Sigmoid colon (tissue), 7 donors: ENCODE results near the gene EPN2. TPM values are rescaled to one million over a fixed set of nuclear protein-coding genes. Genes with fewer than 3 reads are reported as not detected.
A peak's percentile ranks its signal among the peaks of the same experiment; 100 is the strongest.

Experiments used
- DNase-seq: peaks from one replicate; pipeline ENCODE4 v3.0.0-alpha.2; 2019
- H3K27ac ChIP-seq, 4 donors: fragments of 200-600 bp; sonication (generic); one replicate each; pipeline ENCODE4 v1.5.1; 2016 to 2019; ENCODE audit warnings: mild to moderate bottlenecking in 1 of 4
- H3K27me3 ChIP-seq, 3 donors: fragments of 200-600 bp; sonication (generic); one replicate each; pipeline ENCODE4 v1.5.1; 2019; ENCODE audit warnings: mild to moderate bottlenecking in 1 of 3
- H3K36me3 ChIP-seq, 4 donors: fragments of 200-600 bp; sonication (generic); one replicate each; pipeline ENCODE4 v1.5.1; 2016 to 2019
- H3K4me1 ChIP-seq, 4 donors: fragments of 200-600 bp; sonication (generic); one replicate each; pipeline ENCODE4 v1.5.1; 2017 to 2019
- H3K4me3 ChIP-seq, 4 donors: fragments of 200-600 bp; sonication (generic); one replicate each; pipeline ENCODE4 v1.5.1; 2017 to 2019; ENCODE audit warnings: mild to moderate bottlenecking in 2 of 4, moderate library complexity in 1 of 4
- H3K9me3 ChIP-seq, 4 donors: fragments of 200-600 bp in 3 of 4; sonication (generic) in 3 of 4; one replicate each; pipeline versions ENCODE4 v1.5.1 to v1.6.1; 2013 to 2019
- CTCF ChIP-seq, 4 experiments: fragments of 450-650 bp in 3 of 4; fragments of 200-600 bp in 1 of 4; IDR thresholded peaks; one replicate each; pipeline ENCODE4 v1.5.1; 2016 to 2019; ENCODE audit warnings: antibody characterized with exemption in 4 of 4, mild to moderate bottlenecking in 3 of 4, moderate library complexity in 2 of 4
- EP300 ChIP-seq, 4 donors: sonication (generic); formaldehyde crosslinking; IDR thresholded peaks; one replicate each; pipeline ENCODE4 v1.6.1; 2017; ENCODE audit warnings: antibody characterized with exemption in 4 of 4
- POLR2A ChIP-seq, 2 donors: fragments of 450-650 bp; IDR thresholded peaks; one replicate each; pipeline ENCODE4 v1.6.1; 2016; ENCODE audit warnings: antibody characterized with exemption in 2 of 2, mild to moderate bottlenecking in 2 of 2, moderate library complexity in 2 of 2
- POLR2AphosphoS5 ChIP-seq, 4 donors: sonication (generic); formaldehyde crosslinking; IDR thresholded peaks; one replicate each; pipeline ENCODE4 v1.6.1; 2017; ENCODE audit warnings: antibody characterized with exemption in 4 of 4
- WGBS, 2 donors: extraction: QIAGEN DNeasy Blood & Tissue Kit; methylation state at CpG; one replicate each; pipeline ENCODE4 v1.1.7; 2013; 5-methylcytosine and 5-hydroxymethylcytosine counted together
- intact Hi-C: fragments of 100-400 bp; cut with DNase I; formaldehyde crosslinking; loops from one replicate; pipeline ENCODE4 v1.15.1; 2023
- polyA plus RNA-seq, 3 donors: library from polyadenylated mRNA; stranded (reverse); fragments of 200-250 nt; gene quantifications; one replicate each; pipeline ENCODE4 v1.2.3, GENCODE V29; 2013
- total RNA-seq, 4 donors: library from RNA; depleted of rRNA; stranded (reverse); fragments of >200 nt; gene quantifications; one replicate each; pipeline ENCODE4 v1.1.0, GENCODE V29; 2016
- donor health status: healthy with polysubstance abuse.
- donor health status: Bipolar disorder and iron deficiency.
- donor health status: healthy.

The EPN2 gene
- total and polyA plus RNA-seq, 7 donors, result 12.0 to 55.4 (median 31.7) TPM

- TF ChIP-seq POLR2A (IDR thresholded peaks at IDR 0.05), result no peak
- no peak for TF ChIP-seq POLR2AphosphoS5 (IDR thresholded peaks at IDR 0.05)
- Histone ChIP-seq H3K9me3 (no peaks in the 10 kb centered on the region), H3K4me3 (no peak overlapping the region), H3K27me3 (no peaks in the 10 kb centered on the region), H3K4me1 (peaks cover 0 to 15% (median 0%) of the 10 kb centered on the region in 4 donors), H3K27ac (no peak overlapping the region), H3K36me3 (peaks cover 9 to 48% (median 31%) of the 10 kb centered on the region in 4 donors)
- 82 to 92% methylated on average over 6 of the region's 6 CpGs for WGBS, 2 donors
- peak; percentile 11 for DNase-seq
- intact Hi-C loops, result no loop called here
Observed at GRCh38 chr17:19311421-19312215, 74.5 kb downstream of the EPN2 start.

GRCh38 chr17:19312406-19312805 lies 75.2 kb downstream of the EPN2 start:
- Histone ChIP-seq H3K4me1 (peaks cover 0 to 23% (median 2%) of the 10 kb centered on the region in 4 donors), H3K27me3 (no peaks in the 10 kb centered on the region), H3K27ac (no peak overlapping the region), H3K4me3 (no peak overlapping the region), H3K36me3 (peaks cover 9 to 48% (median 33%) of the 10 kb centered on the region in 4 donors), H3K9me3 (no peaks in the 10 kb centered on the region)
- peak; percentile 55 for DNase-seq
- intact Hi-C loops, result no loop called here
- 94 to 96% methylated on average over 7 of the region's 7 CpGs for WGBS, 2 donors
- no peak for TF ChIP-seq POLR2AphosphoS5 (IDR thresholded peaks at IDR 0.05)
- no peak for TF ChIP-seq EP300 (IDR thresholded peaks at IDR 0.05)
- no peak for TF ChIP-seq CTCF (IDR thresholded peaks at IDR 0.05)
- TF ChIP-seq POLR2A (IDR thresholded peaks at IDR 0.05), result no peak

GRCh38 chr17:19313066-19313745 lies 76.0 kb downstream of the EPN2 start:
- intact Hi-C loops, result no loop called here
- Histone ChIP-seq H3K9me3 (no peaks in the 10 kb centered on the region), H3K4me3 (no peak overlapping the region), H3K27me3 (no peaks in the 10 kb centered on the region), H3K27ac (no peak overlapping the region), H3K36me3 (peaks cover 9 to 48% (median 36%) of the 10 kb centered on the region in 4 donors), H3K4me1 (peaks cover 0 to 27% (median 6%) of the 10 kb centered on the region in 4 donors)
- DNase-seq, result peak; percentile 41
- WGBS, 2 donors, result 93 to 96% methylated on average over 13 of the region's 13 CpGs
- TF ChIP-seq POLR2A (IDR thresholded peaks at IDR 0.05) (no peak), CTCF (IDR thresholded peaks at IDR 0.05) (no peak), POLR2AphosphoS5 (IDR thresholded peaks at IDR 0.05) (no peak), EP300 (IDR thresholded peaks at IDR 0.05) (no peak)

GRCh38 chr17:19313746-19314651 lies 76.8 kb downstream of the EPN2 start:
- Histone ChIP-seq H3K27me3 (no peaks in the 10 kb centered on the region), H3K36me3 (peaks cover 9 to 48% (median 36%) of the 10 kb centered on the region in 4 donors), H3K4me3 (no peak overlapping the region), H3K4me1 (peaks cover 0 to 27% (median 6%) of the 10 kb centered on the region in 4 donors), H3K9me3 (no peaks in the 10 kb centered on the region), H3K27ac (peak overlapping the region in 1 of 4 donors; percentile 11)
- TF ChIP-seq EP300 (IDR thresholded peaks at IDR 0.05) (no peak), CTCF (IDR thresholded peaks at IDR 0.05) (no peak), POLR2AphosphoS5 (IDR thresholded peaks at IDR 0.05) (no peak), POLR2A (IDR thresholded peaks at IDR 0.05) (no peak)
- intact Hi-C loops, result no loop called here
- DNase-seq, result peak; percentile 65
- 50 to 73% methylated on average over 12 of the region's 12 CpGs for WGBS, 2 donors
